Activated CD4-positive, alpha-beta T cell treated with anti-CD3 and anti-CD28 coated beads for 4 hours (primary cell): Measurements from ENCODE around the gene KCNS1.
"Not testable (repeated sequence)": the region's sequence is repeated elsewhere in the genome, so short reads cannot be mapped to it uniquely, and the experiment has no call there.

Source experiments
- DNase-seq, 2 donors: peaks; one replicate each; pipeline ENCODE4 v3.0.0-alpha.2; 2020

Gene KCNS1, protein sequence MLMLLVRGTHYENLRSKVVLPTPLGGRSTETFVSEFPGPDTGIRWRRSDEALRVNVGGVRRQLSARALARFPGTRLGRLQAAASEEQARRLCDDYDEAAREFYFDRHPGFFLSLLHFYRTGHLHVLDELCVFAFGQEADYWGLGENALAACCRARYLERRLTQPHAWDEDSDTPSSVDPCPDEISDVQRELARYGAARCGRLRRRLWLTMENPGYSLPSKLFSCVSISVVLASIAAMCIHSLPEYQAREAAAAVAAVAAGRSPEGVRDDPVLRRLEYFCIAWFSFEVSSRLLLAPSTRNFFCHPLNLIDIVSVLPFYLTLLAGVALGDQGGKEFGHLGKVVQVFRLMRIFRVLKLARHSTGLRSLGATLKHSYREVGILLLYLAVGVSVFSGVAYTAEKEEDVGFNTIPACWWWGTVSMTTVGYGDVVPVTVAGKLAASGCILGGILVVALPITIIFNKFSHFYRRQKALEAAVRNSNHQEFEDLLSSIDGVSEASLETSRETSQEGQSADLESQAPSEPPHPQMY

DNA sequence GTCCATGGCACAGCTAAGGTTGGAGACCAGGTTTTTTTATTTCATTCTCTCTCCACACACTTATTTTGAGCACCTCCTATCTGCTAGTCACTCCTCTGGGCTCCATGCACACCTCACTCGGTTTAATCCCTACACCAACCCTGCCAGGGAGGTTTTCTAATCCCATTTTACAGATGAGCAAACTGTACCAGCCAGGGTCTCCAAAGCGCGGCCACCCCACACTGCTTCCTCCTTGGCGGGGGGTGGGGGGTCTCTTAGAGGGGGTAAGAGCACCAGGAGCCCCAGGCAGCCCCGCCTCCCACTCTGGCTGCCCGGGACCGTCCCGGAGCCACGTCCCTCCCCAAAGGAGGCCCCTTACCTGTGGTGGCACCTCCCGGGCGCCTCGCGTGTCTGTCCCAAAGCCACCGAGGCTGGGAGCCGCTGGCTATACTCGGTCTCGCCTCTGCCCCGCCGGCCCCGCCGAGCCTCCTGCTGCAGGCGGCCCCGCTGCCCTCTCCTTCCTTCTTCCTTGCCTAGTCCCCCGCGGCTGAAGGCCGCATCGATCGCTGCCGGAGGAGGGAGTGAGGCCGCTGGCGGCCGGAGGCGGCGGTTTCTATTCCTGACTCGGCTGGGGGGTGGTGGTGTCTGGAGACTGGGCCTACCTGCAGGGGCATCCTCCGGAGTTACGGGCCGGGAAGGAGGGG, at the start of gene KCNS1:
Gene KCNS1 (minus strand): TSS at position 565 of the 683 bp plus-strand sequence. CDS start 1,891 bp downstream, outside the sequence.
- DNase-seq: no peak

DNA sequence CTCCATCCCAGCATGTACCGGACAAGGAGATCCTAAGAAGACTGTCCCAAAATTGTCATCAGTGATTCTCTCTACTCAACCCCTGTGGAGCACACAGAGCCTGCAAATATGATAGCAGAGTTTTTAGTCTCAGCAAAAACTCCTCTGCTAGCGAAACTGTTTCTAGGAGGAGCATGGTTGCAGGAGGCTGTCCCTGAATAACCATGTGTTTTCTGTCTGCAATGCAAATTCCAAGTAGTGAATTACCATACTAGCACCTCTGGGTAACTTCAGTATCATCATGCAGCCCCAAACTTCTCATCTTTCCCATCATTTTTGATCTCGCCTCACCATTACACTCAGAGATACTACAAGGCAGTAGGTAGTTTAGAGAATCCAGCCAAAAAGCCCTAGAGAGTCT, 48.1 kb upstream of the KCNS1 start:
- DNase-seq: no peak

DNA sequence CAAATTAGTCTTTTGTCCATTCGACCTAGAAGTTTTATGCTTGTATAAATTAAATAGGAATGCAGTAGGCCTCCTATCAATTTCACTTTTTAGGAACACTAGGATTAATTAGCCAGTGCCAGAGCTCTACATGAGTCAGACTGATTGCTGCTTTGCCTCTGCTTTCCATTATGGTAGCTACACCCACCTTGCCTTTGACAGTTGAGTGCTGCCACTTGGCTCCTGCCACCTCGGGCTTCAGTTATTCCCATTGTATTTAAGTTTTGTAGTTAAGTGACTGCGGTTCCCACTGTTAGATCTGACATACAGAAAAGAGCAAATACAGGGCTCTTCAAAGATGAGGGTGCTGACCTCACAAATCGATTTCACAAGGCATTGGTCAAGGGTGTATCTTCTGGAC, 39.9 kb upstream of the KCNS1 start:
- no peak for DNase-seq

DNA sequence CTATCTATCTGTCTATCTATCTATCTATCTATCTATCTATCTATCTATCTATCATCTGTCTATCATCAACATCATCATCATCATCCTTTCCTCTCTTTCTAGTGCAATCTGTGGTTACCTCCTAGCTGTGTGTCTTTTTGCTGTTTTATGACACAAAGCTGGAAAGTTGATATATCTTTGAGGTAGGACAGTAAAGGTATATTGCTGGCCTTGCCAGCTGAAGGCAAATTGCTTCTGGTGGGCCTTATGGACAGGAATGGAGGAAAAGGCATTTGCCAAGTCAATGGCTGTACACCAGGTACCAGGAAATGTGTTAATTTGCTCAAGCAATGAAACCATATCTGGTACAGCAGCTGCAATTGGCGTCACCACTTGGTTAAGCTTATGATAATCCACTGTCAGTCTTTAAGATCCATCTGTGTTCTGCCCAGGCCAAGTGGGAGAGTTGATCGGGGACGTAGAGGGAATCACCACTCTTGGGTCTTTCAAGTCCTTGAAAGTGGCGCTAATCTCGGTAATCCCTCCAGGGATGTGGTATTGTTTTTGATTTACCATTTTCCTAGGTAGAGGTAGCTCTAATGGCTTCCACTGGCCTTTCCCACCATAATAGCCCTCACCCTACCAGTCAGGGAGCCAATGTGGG, 38.9 kb upstream of the KCNS1 start:
- not testable (repeated sequence) for DNase-seq

DNA sequence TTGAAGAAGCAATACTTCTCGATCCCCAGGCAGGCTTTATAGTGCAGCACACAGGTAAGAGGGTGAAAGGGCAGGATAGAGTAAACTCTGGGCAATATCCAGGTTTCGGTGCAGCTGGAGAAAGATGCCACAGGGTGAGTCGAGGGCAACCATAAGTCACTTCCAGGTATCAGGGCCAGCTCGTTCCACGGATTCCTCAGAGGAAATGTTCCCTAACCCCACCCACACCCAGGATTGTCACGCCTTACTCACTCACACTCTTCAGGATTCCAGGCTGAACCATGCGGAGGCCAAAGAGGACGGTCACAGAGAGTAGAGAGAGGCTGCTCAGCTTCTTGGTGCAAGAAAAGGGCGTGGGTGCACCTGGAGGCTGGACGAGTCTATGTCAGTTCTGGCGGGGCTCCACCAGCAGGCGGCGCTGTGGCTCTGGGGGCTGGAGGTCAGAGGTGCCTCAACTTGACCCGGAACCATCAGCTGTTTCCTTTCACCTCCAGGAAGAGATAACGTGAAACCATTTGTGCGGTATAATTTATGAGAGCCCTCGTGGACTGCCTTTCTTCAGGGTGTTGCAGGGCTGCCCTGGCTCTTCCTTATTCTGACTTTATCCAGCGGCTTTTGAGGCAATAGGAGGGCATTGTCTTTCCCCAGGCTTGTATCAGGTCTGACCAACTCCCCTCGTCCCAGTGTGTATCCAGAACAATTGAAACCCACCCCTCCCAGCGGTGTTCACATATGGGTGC, 37.8 kb upstream of the KCNS1 start:
- DNase-seq: peak; percentile 5 to 35

DNA sequence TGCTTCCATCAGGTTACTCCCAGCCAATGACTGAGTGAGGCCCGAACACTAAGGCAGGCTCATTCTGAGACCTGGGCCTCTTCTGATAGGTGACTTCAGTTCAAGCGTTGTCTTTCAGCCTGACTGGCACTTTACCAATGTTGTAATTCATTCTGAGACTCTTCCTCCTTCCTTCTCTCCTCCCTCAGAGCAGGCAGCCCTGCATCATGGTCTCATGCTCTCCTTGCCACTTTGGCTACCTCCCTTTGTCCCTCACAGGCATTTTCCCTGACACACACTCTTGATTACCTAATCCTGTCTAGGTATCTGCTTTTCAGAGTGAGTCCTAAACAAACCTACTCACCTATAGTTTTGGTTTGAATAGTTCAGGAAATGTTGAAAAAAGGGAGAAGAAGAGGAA, 36.0 kb upstream of the KCNS1 start:
- no peak for DNase-seq

DNA sequence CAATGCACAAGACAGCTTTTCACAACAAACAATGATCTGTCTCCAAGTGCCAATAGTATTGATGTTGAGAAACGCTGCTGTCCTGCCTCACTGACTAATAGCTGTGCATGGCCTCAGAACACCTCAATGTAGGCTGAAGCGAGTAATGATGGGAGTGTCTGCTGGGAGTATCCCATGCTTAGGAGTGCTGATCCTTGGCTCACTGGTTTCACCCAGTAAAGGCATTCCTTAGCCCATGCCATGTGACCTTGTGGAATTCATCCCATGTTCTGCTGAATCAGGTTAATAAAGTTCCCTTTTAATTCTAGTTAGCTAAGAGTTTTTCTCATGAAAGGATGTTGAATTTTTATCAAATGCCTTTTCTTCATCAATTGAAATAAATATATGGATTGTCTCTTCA, 27.2 kb upstream of the KCNS1 start:
- no peak for DNase-seq

DNA sequence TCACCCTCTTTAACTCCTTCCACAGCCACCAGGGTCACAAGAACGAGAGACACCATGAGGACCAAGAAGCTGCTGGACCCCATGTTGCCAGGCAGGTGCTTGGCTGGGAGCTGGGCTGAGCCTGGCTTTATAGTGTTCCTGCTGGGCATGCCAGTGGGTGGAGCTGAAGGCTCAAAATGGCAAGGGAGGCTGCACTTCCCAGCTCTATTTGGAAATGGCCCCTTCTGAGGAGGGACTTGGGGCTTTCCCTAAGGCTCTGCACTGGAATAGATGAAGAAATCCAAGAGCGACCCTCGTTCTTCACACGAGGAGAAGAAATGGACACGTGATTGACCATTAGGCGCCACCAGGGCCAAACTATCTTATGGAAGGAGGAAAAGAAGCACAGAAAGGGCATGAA, 23.4 kb upstream of the KCNS1 start, which contains the start of gene WFDC12:
Gene WFDC12 (minus strand): TSS at position 101 of the 400 bp plus-strand sequence. CDS start 18 bp downstream, at position 83.
- DNase-seq: no peak

DNA sequence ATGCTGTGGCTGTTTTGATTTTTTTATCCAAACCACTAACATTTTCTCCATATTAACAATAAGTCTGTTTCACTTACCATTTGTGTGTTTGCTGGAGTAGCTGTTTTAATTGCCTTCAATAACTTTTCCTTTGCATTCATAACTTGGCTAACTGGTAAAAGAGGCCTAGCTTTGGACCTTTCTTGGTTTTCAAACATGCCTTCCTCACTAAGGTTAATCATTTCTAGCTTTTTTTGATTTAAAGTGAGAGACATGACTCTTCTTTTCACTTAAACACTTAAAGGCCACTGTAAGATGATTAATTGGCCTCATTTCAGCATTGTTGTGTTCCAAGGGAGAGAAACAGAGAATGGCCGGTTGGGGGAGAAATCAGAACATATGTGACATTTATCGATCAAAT, 20.5 kb upstream of the KCNS1 start:
- DNase-seq: no peak

DNA sequence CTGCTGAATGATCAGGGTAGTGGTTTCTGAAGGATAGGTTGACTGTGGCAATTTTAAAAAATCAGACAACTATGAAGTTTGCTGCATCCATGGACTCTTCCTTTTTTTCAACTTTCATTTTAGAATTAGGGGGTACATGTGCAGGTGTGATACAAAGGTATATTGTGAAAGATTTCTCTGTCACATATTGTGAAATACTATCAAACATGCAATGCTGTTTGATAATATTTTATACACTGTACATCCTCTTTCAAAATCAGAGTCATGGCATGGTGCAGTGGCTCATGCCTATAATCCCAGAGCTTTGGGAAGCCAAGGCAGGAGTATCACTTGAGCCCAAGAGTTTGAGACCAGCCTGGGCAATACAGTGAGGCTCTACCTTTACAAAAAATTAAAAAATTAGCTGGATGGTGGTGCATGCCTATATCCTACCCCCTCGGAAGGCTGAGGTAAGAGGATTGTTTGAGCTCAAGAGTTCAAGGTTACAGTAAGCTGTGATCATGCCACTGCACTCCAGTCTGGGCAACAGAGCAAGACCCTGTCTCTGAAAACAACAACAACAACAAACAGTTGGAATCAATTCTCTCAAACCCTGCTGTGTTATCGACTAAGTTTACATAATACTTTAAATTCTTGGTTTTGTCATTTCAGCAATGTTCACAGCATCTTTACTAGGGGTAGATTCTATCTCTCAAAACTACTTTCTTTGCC, 18.8 kb upstream of the KCNS1 start:
- no peak for DNase-seq

DNA sequence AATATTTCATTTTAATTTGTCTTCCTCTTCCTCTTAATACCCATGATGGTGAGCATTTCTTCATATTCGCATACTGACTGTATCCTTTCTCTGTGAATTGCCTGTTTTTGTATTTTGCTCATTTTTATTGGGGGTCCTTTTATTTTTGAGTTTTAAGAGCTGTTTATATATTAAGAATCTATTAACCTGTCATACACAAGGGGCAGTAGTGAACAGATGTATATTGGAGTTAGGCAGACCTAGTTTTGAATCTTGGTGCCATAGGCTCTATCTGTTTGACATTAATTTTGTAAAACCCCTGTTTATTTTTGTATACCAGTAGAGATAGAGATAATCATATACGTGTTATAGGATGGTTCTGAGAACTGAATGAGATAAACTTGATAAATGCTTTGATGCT, 17.1 kb upstream of the KCNS1 start:
- DNase-seq: no peak

DNA sequence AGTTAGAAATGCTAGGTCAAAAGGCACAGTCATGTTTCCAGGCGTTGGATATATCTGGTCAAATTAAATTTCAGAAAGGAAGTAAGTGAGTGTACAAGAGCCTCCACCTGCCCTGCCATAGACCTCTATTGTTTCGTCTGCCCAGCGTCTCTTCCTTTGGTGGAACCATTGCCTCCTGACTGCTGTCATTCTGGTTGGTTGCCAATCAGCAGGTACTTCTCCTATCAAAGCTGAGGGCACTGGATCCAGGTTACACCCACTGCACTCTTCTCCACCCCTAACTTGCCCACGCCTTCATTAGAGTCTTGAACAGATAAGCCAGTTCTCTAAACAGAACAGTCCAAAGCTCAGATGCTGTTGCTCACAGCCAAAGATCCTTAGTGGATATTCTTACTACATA, 16.7 kb upstream of the KCNS1 start:
- DNase-seq: no peak

DNA sequence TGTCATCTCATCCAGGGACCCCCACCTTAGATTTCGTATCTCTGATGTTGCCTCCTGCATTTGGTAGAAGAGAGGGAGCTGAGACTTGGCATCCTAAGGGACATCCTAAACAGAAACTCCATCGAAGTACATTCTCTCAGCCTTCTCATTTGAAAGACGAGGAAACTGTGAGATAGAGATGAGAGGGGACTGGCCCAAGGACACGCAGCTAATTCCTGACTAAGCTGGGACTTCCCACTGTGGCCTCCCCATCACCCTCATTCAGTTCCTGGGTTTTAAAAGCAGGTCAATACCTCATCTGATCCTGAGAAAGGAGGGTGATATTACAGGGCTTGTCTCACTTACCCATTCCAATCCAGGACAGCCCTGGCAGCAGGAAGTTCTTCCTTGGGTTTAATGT, 14.9 kb upstream of the KCNS1 start:
- DNase-seq: no peak

DNA sequence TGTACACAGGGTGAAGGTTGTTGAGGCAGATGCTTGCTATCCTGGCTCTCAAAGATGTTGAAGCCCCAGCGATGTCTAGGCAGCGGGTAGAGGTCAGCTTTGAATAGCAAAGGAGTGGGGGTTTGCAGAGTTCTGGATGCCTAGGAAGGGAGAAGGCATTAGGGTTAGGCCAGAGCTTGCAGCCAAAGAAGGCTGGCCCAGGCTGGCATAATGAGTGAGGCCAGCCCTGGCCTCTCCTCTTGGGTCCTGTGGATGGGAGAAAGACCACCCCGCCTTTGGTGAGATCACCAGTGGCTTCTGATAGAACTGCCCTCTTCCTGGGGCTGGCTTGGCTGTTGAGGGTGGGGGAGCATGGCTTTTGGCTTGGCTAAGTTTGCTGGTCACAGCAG, 14.5 kb upstream of the KCNS1 start:
- DNase-seq: no peak

DNA sequence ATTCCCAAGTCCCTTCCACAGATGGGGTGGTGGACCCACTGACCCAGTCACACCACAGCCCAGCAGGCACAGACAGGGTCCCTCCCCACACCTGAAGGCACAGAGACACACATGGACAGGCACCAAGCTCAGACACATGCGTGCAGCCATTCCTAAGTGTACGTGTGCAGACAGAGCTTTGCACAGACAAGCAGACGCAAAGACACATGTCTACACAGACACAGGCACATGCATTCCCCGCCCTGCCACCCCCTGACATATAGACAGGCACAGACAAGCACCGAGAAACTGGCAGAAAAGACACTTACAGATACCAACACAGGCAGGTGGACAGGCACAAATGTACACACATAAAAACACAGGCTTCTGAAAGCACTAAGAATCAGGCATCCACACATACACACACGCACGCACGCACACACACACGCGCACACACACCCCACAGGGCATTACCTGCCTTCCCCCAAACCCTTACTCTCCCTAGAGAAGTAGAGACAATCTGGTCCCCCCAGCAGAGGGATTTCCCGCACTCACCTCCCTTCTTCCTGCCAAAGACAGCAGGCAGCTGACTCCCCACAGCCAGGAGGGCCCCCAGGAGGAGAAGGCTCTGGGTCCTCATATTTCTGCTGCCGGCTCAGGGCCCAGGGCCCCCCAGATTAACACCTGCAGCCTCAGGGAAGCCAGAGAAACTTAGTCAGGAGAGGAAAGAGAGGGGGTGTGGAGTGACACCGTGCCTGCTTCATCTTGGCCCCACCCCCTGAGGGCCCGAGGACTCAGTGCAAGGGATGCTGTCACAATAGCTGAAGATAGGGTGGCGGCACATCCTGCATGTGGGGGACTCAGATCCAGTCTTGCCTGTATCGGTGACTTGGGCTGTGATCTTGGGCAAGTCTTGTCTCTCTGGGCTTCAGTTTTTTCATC, 13.8 kb upstream of the KCNS1 start, which contains the start of gene WFDC5:
Gene WFDC5 (minus strand): TSS at position 710 of the 921 bp plus-strand sequence. CDS start 91 bp downstream, at position 619.
- DNase-seq: no peak

DNA sequence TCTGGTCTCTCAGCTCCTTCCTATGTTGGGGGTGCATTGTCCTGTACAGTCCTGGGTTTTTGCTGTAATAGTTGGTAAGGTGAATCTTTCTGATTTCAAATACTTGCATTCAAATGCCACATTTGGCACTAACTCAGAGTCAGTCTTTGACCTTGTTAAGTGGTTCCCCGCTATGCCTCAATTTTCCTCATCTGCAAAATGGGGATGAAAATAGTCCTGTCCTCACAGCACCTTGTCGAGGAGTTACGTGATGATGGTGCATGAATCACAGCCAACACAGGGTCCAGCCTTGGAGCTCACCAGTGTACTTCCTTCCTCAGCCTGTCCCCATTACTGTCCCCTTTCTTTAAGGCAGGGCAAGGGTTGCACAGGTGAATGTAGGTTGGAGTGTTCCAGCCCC, 12.9 kb upstream of the KCNS1 start:
- DNase-seq: no peak

DNA sequence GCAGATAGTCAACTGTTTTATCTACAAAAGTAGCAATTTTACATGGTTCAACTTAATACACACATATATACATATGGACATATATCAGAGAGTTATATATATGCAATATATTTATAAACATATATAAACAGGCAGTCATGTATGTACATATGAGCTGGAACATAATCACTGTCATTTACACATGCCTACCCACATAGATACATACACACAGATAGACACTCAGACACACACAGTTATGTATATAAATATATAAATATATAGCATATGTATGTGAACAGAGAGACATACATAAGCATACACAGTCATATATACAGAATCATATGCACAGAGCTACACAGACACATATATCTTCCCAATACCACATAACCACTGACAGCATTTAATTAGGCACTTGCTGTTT, 11.8 kb upstream of the KCNS1 start:
- no peak for DNase-seq

DNA sequence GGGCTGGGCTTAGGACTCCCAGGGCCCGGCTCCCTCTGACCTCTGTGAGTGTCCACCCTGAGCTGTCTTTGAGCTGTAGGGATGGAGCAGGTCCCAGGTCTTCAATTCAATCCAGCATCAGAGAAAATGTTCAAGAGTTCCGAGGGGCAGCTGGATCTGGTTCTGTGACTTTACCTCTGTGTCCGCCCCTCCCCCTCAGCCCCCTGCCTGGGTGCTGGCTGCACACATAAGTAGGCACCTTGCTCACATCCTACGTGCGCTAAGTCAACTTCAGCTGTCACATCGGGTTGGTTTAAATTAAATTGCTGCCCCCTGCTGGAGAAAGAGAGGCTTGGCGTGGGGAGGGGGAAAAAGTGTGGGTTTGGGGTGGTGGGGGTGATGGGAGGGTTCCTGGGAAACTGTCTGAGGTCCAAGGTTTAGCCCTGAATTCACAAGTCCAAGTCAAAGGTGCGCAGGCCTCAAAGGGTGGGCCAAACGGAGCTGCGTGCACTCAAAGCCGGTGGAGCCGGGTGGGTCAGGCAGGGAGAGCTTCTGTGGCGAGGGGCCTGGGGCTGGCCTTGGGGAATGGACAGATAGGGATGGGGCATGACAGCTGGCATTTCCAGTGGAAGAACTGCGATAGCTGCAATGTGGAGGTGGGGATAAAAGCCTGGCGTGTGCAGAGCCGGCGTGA, 11.0 kb upstream of the KCNS1 start:
- DNase-seq: peak in 1 of 2 donors; percentile 24

DNA sequence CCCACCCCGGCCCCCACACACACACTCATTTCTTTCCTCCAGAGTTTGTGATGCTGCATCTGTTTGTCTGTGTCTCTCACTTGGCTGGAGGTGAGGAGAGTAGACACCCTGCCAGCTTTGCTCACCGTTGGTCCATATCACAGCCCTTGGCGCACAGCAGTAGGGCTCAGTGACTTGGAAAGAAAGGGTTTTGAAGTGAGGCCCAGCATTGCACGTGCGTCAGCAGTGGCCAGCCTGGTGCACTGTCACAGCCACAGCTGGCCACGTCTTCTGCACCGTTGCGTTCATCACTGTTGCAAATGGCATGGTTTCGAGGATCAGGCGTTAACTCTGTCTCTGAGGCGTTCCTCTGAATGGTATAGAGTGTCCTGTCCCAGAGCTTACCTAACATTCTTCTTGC, 10.4 kb upstream of the KCNS1 start:
- DNase-seq: no peak

DNA sequence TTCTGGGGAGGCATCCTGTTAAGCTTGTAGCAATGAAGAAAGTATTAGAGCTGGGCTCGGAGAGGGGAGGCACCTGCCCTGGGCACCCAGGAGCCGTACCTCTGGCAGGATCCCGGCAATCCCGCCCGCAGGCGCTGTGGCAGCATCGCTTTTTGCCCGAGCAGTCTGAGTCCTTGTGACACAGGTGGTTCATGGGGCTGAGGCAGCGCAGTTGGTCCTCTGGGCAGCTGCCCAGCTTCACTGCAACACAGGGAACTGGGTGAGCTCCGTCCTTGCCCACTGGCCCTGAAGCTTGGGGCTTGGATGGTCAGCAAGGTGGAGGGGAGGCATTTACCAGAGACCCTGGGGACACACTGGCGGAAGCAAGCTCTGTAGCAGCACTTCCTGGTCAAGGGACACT, 9.4 kb upstream of the KCNS1 start:
- DNase-seq: no peak
